GM23338 (cell line): ENCODE measurements around the gene ATP8A1. TPM values are rescaled to one million over a fixed set of nuclear protein-coding genes. Genes with fewer than 3 reads are reported as not detected.
A peak's percentile ranks its signal among the peaks of the same experiment; 100 is the strongest.

Source experiments
- ATAC-seq: fragments of 200-7000 bp; cut with Tn5 transposase; 3 replicates; pipeline ENCODE4 v1.9.1; 2020
- DNase-seq: peaks from one replicate; pipeline ENCODE4 v3.0.0-alpha.2; 2015; ENCODE audit warnings: low spot score
- H2AFZ ChIP-seq: fragments of 200-600 bp; sonication (generic); 2 replicates; pipeline ENCODE4 v1.8.0; 2016; ENCODE audit warnings: antibody characterized with exemption, mild to moderate bottlenecking, moderate library complexity
- H3F3A ChIP-seq: fragments of 200-600 bp; sonication (generic); replicated peaks from 2 replicates; pipeline ENCODE4 v1.8.0; 2017; ENCODE audit warnings: antibody characterized with exemption, mixed run types, low read depth
- H3K27ac ChIP-seq: fragments of 200-600 bp; sonication (generic); 2 replicates; pipeline ENCODE4 v1.6.1; 2016; ENCODE audit warnings: low read depth
- H3K27me3 ChIP-seq: fragments of 200-600 bp; sonication (generic); 2 replicates; pipeline ENCODE4 v1.8.0; 2016; ENCODE audit warnings: mild to moderate bottlenecking, mixed run types, moderate library complexity; ENCODE audit not compliant: insufficient read depth
- H3K36me3 ChIP-seq: fragments of 200-600 bp; sonication (generic); 2 replicates; pipeline ENCODE4 v1.8.0; 2016; ENCODE audit warnings: mild to moderate bottlenecking; ENCODE audit not compliant: insufficient read depth
- H3K4me1 ChIP-seq: fragments of 200-600 bp; sonication (generic); 2 replicates; pipeline ENCODE4 v1.8.0; 2016; ENCODE audit warnings: mild to moderate bottlenecking, moderate library complexity; ENCODE audit not compliant: insufficient read depth
- H3K4me2 ChIP-seq: fragments of 200-600 bp; sonication (generic); 2 replicates; pipeline ENCODE4 v1.7.1; 2017; ENCODE audit warnings: mixed run types
- H3K4me3 ChIP-seq: fragments of 200-600 bp; sonication (generic); 2 replicates; pipeline ENCODE4 v1.6.1; 2016; ENCODE audit warnings: mixed run types
- H3K79me2 ChIP-seq: fragments of 200-600 bp; sonication (generic); replicated peaks from 2 replicates; pipeline ENCODE4 v1.8.0; 2017; ENCODE audit warnings: mild to moderate bottlenecking; ENCODE audit not compliant: insufficient read depth
- H3K9me2 ChIP-seq: fragments of 200-600 bp; sonication (generic); 2 replicates; pipeline ENCODE4 v1.8.0; 2017; ENCODE audit not compliant: insufficient read depth
- H4K20me1 ChIP-seq: fragments of 200-600 bp; sonication (generic); replicated peaks from 2 replicates; pipeline ENCODE4 v1.8.0; 2017; ENCODE audit warnings: mild to moderate bottlenecking; ENCODE audit not compliant: insufficient read depth
- H3K27ac Mint-ChIP-seq: 2 replicates; pipeline ENCODE4 v1.8.0; 2020; ENCODE audit warnings: inconsistent platforms, mild to moderate bottlenecking, moderate library complexity, mixed read lengths
- H3K27me3 Mint-ChIP-seq: 3 replicates; pipeline ENCODE4 v1.8.0; 2022; ENCODE audit warnings: low read depth, mild to moderate bottlenecking, moderate library complexity, mixed read lengths, inconsistent platforms; ENCODE audit not compliant: insufficient read depth, poor library complexity
- H3K36me3 Mint-ChIP-seq: 3 replicates; pipeline ENCODE4 v1.8.0; 2021; ENCODE audit warnings: low read depth, mild to moderate bottlenecking, inconsistent platforms, moderate library complexity, mixed read lengths
- H3K4me1 Mint-ChIP-seq: 3 replicates; pipeline ENCODE4 v1.8.0; 2020; ENCODE audit warnings: mild to moderate bottlenecking, inconsistent platforms, mixed read lengths
- H3K4me3 Mint-ChIP-seq: 3 replicates; pipeline ENCODE4 v1.8.0; 2021; ENCODE audit warnings: moderate library complexity, mild to moderate bottlenecking, inconsistent platforms, mixed read lengths
- H3K9me3 Mint-ChIP-seq: 3 replicates; pipeline ENCODE4 v1.8.0; 2020; ENCODE audit warnings: moderate library complexity, mild to moderate bottlenecking, inconsistent platforms, mixed read lengths
- CREB1 ChIP-seq: fragments of 250-450 bp; sonication (Bioruptor Pico); IDR thresholded peaks from 2 replicates; pipeline ENCODE4 v1.5.0; 2020; ENCODE audit warnings: low read depth, mild to moderate bottlenecking, moderate library complexity
- CTCF ChIP-seq, 2 experiments: fragments of 200-600 bp in 1 of 2; sonication (generic) in 1 of 2; conservative IDR thresholded peaks; 2 replicates each; pipeline versions ENCODE4 v1.5.1 to v1.6.1; 2016 to 2017; ENCODE audit warnings: antibody characterized with exemption in 2 of 2, low read depth in 2 of 2, mild to moderate bottlenecking in 2 of 2, moderate library complexity in 1 of 2
- ETS1 ChIP-seq: IDR thresholded peaks from 2 replicates; pipeline ENCODE4 v1.6.1; 2016; ENCODE audit warnings: antibody characterized with exemption
- EZH2 ChIP-seq: fragments of 200-600 bp; sonication (generic); IDR thresholded peaks from one replicate; pipeline ENCODE4 v1.8.0; 2017; ENCODE audit warnings: antibody characterized with exemption, mild to moderate bottlenecking, low read depth; ENCODE audit not compliant: unreplicated experiment
- EZH2phosphoT487 ChIP-seq: fragments of 200-600 bp; sonication (generic); IDR thresholded peaks from one replicate; pipeline ENCODE4 v1.8.1; 2018; ENCODE audit warnings: antibody characterized with exemption; ENCODE audit not compliant: unreplicated experiment
- JUNB ChIP-seq: IDR thresholded peaks from one replicate; pipeline ENCODE4 v1.6.1; 2016; ENCODE audit warnings: antibody characterized with exemption; ENCODE audit not compliant: unreplicated experiment
- NANOG ChIP-seq: IDR thresholded peaks from 2 replicates; pipeline ENCODE4 v1.6.1; 2016; ENCODE audit warnings: antibody characterized with exemption, borderline replicate concordance
- POLR2AphosphoS5 ChIP-seq: IDR thresholded peaks from 2 replicates; pipeline ENCODE4 v1.6.1; 2016; ENCODE audit warnings: antibody characterized with exemption, low read depth
- STAT1 ChIP-seq: IDR thresholded peaks from one replicate; pipeline ENCODE4 v1.6.1; 2016; ENCODE audit warnings: antibody characterized with exemption; ENCODE audit not compliant: unreplicated experiment
- ZNF114 ChIP-seq: fragments of 250-450 bp; sonication (Bioruptor Pico); IDR thresholded peaks from 2 replicates; pipeline ENCODE4 v1.5.0; 2020; ENCODE audit warnings: mild to moderate bottlenecking, moderate library complexity
- ZNF331 ChIP-seq: fragments of 250-450 bp; sonication (Bioruptor Pico); IDR thresholded peaks from 2 replicates; pipeline ENCODE4 v1.5.0; 2020; ENCODE audit warnings: low read depth, mild to moderate bottlenecking, moderate library complexity
- ZNF462 ChIP-seq: fragments of 250-450 bp; sonication (Bioruptor Pico); IDR thresholded peaks from 2 replicates; pipeline ENCODE4 v1.5.0; 2020; ENCODE audit warnings: mild to moderate bottlenecking, moderate library complexity
- polyA plus RNA-seq: library from polyadenylated mRNA; unstranded; fragments of >200 nt; fragmentation: Nextera tagmentation; extraction: Ambion mirVana; gene quantifications from 2 replicates; pipeline ENCODE4 v1.2.1, GENCODE V29; 2016
- total RNA-seq: library from RNA; depleted of rRNA; stranded (reverse); fragments of >200 nt; shearing (Covaris generic); gene quantifications from 2 replicates; pipeline ENCODE4 v1.2.3, GENCODE V29; 2014

The ATP8A1 gene
- total and polyA plus RNA-seq, 2 experiments from 2014 or later = 6.8 to 66.3 TPM

GRCh38 chr4:42655921-42656678, 805 bp downstream of the ATP8A1 start (continued):
- TF ChIP-seq EZH2 (no peak), ZNF462 (CRISPR knock-in tag) (no peak), ZNF114 (no peak), CREB1 (CRISPR knock-in tag) (no peak), STAT1 (no peak), ZNF331 (CRISPR knock-in tag) (no peak)

- Mint-ChIP-seq H3K4me3 (peak overlapping the region; percentile 91), H3K27me3 (peaks cover 8% of the 10 kb centered on the region), H3K27ac (no peak overlapping the region), H3K4me1 (peaks cover 47% of the 10 kb centered on the region), H3K36me3 (peaks cover 27% of the 10 kb centered on the region), H3K9me3 (peaks cover 21% of the 10 kb centered on the region)
- ATAC-seq (no peak), DNase-seq (no peak)
- Histone ChIP-seq H4K20me1 (no peaks in the 10 kb centered on the region; the same call in 1 of the 2 replicates), H3K79me2 (peaks cover 31% of the 10 kb centered on the region), H3K4me1 (peaks cover 25% of the 10 kb centered on the region), H3K27me3 (peaks cover 7% of the 10 kb centered on the region; the same call in 1 of the 2 replicates), H3K4me2 (peak overlapping the region; percentile 91), H3K9me2 (no peaks in the 10 kb centered on the region), H2AFZ (no peak overlapping the region), H3K4me3 (peak overlapping the region; percentile 68), H3K27ac (no peak overlapping the region), H3F3A (0 out of 2 replicates have a peak, but pooled peaks cover 4% of the 10 kb centered on the region), H3K36me3 (no peaks in the 10 kb centered on the region)
- TF ChIP-seq JUNB = no peak
- no peak for TF ChIP-seq EZH2phosphoT487
- no peak for TF ChIP-seq NANOG
- TF ChIP-seq ETS1 = no peak
- no peak for TF ChIP-seq CTCF (conservative IDR thresholded peaks at IDR 0.05; ENCODE audit: low read depth in 2 of 2)
- TF ChIP-seq EZH2 = no peak
- TF ChIP-seq CREB1 (CRISPR knock-in tag) = no peak
- TF ChIP-seq POLR2AphosphoS5 = no peak
These were observed 1.7 kb downstream of the ATP8A1 start for GRCh38 chr4:42655269-42655637.
